WTC11 (cell line): ENCODE data around the gene ATP6AP1. TPM values are rescaled to one million over a fixed set of nuclear protein-coding genes. Genes with fewer than 3 reads are reported as not detected.

Source experiments
- AR ChIP-seq: fragments of 250-450 bp; sonication (Bioruptor Pico); IDR thresholded peaks from 2 replicates; pipeline ENCODE4 v1.9.0; 2021; ENCODE audit warnings: mild to moderate bottlenecking
- ATF3 ChIP-seq: sonication (generic); formaldehyde crosslinking; conservative IDR thresholded peaks from 2 replicates; pipeline ENCODE4 v1.8.1; 2022; ENCODE audit warnings: mild to moderate bottlenecking, missing genetic modification reagents
- CTCF ChIP-seq: fragments of 200-600 bp; IDR thresholded peaks from 2 replicates; pipeline ENCODE4 v1.8.0; 2022; ENCODE audit warnings: antibody characterized with exemption
- ELF4 ChIP-seq: sonication (generic); formaldehyde crosslinking; IDR thresholded peaks from 2 replicates; pipeline ENCODE4 v1.8.1; 2022; ENCODE audit warnings: low read depth, mild to moderate bottlenecking, moderate library complexity, missing genetic modification reagents
- ERG ChIP-seq: fragments of 250-450 bp; sonication (Bioruptor Pico); IDR thresholded peaks from 2 replicates; pipeline ENCODE4 v1.8.0; 2021; ENCODE audit warnings: mild to moderate bottlenecking
- ETV6 ChIP-seq: sonication (generic); formaldehyde crosslinking; IDR thresholded peaks from 2 replicates; pipeline ENCODE4 v1.8.1; 2022; ENCODE audit warnings: mild to moderate bottlenecking, missing genetic modification reagents
- FOXJ3 ChIP-seq: sonication (generic); formaldehyde crosslinking; IDR thresholded peaks from 2 replicates; pipeline ENCODE4 v1.9.0; 2021; ENCODE audit warnings: missing genetic modification reagents, mild to moderate bottlenecking, borderline replicate concordance
- GABPB1 ChIP-seq: sonication (generic); formaldehyde crosslinking; IDR thresholded peaks from 2 replicates; pipeline ENCODE4 v1.8.1; 2023; ENCODE audit warnings: mild to moderate bottlenecking, missing genetic modification reagents
- IRF1 ChIP-seq: sonication (generic); formaldehyde crosslinking; IDR thresholded peaks from 2 replicates; pipeline ENCODE4 v1.8.0; 2023; ENCODE audit warnings: missing genetic modification reagents
- JUN ChIP-seq: sonication (generic); formaldehyde crosslinking; IDR thresholded peaks from 2 replicates; pipeline ENCODE4 v1.8.0; 2023; ENCODE audit warnings: mild to moderate bottlenecking, missing genetic modification reagents
- MYBL2 ChIP-seq: sonication (generic); formaldehyde crosslinking; IDR thresholded peaks from 2 replicates; pipeline ENCODE4 v1.8.1; 2023; ENCODE audit warnings: mild to moderate bottlenecking, moderate library complexity, missing genetic modification reagents
- NR1H2 ChIP-seq: sonication (generic); formaldehyde crosslinking; IDR thresholded peaks from 2 replicates; pipeline ENCODE4 v1.9.0; 2021; ENCODE audit warnings: mild to moderate bottlenecking, moderate library complexity, missing genetic modification reagents
- NR2C2 ChIP-seq: sonication (generic); formaldehyde crosslinking; IDR thresholded peaks from 2 replicates; pipeline ENCODE4 v1.8.0; 2022; ENCODE audit warnings: mild to moderate bottlenecking, missing genetic modification reagents
- PRRX2 ChIP-seq: fragments of 250-450 bp; sonication (Bioruptor Pico); IDR thresholded peaks from 2 replicates; pipeline ENCODE4 v1.8.0; 2021; ENCODE audit warnings: mild to moderate bottlenecking
- RELA ChIP-seq: sonication (generic); formaldehyde crosslinking; IDR thresholded peaks from 2 replicates; pipeline ENCODE4 v1.8.1; 2022; ENCODE audit warnings: missing genetic modification reagents, mild to moderate bottlenecking, borderline replicate concordance
- RORB ChIP-seq: fragments of 250-450 bp; sonication (Bioruptor Pico); IDR thresholded peaks from 2 replicates; pipeline ENCODE4 v1.9.0; 2021; ENCODE audit warnings: mild to moderate bottlenecking
- USF1 ChIP-seq: sonication (generic); formaldehyde crosslinking; IDR thresholded peaks from 2 replicates; pipeline ENCODE4 v1.8.0; 2022; ENCODE audit warnings: mild to moderate bottlenecking, missing genetic modification reagents
- ZBTB21 ChIP-seq: sonication (generic); formaldehyde crosslinking; IDR thresholded peaks from 2 replicates; pipeline ENCODE4 v1.8.1; 2023; ENCODE audit warnings: mild to moderate bottlenecking, missing genetic modification reagents, borderline replicate concordance
- ZBTB43 ChIP-seq: sonication (generic); formaldehyde crosslinking; IDR thresholded peaks from 2 replicates; pipeline ENCODE4 v1.8.1; 2023; ENCODE audit warnings: mild to moderate bottlenecking, missing genetic modification reagents
- ZNF121 ChIP-seq: sonication (generic); formaldehyde crosslinking; IDR thresholded peaks from 2 replicates; pipeline ENCODE4 v1.8.0; 2023; ENCODE audit warnings: missing genetic modification reagents
- ZNF219 ChIP-seq: sonication (generic); formaldehyde crosslinking; IDR thresholded peaks from 2 replicates; pipeline ENCODE4 v1.8.0; 2023; ENCODE audit warnings: missing genetic modification reagents, mild to moderate bottlenecking, borderline replicate concordance
- ZNF416 ChIP-seq: fragments of 250-450 bp; sonication (Bioruptor Pico); IDR thresholded peaks from 2 replicates; pipeline ENCODE4 v1.9.0; 2021; ENCODE audit warnings: mild to moderate bottlenecking, inconsistent platforms
- ZSCAN18 ChIP-seq: fragments of 250-450 bp; sonication (Bioruptor Pico); IDR thresholded peaks from 2 replicates; pipeline ENCODE4 v2.1.2; 2022; ENCODE audit warnings: mild to moderate bottlenecking, moderate library complexity
- total RNA-seq: library from RNA; stranded (reverse); gene quantifications from 3 replicates; pipeline ENCODE4 v1.2.3, GENCODE V29; 2021
- TF ChIP-seq, protein P1 (sequence below): fragments of 250-450 bp; sonication (Bioruptor Pico); IDR thresholded peaks from 2 replicates; pipeline ENCODE4 v1.9.0; 2021; ENCODE audit warnings: mild to moderate bottlenecking, borderline replicate concordance

ATP6AP1 gene
- total RNA-seq, 1 experiment from 2014 or later = 43.9 TPM

DNA sequence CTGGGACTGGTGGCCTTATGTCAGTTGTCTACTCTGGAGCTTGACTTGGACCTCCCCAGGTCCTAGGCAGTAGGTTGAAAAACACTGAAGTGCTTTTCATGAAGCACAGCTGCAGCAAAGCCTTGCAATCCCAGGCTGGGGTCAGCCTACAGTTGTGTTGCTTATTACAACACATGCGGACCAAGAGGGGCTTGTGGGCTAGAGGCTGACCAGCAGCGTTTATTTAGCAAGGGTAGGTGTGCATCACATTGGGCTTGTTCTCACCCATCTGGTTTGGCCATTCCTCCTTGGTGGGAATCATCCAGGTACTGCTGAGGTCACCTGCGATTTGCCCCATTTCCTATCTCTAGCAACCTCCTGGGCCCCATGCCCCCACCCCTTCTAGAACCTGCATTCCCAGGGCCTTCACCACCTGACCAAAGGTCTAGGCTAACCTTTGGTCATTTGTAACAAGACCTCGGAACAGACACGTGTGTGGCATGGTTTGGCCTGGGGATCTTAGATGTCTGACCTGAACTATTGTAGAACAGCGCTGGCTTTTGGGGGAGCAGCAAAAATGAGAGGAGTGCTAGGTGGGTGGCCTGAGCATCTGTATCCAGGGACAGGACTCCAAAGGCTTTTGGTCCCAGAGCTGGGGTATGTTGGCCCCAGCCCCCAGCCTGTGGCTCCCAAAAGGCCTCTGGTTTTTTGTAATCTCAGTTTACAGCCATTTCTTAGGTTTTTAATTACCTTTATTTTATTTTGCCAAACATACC lies 27.3 kb upstream of the ATP6AP1 start (continued):
- TF ChIP-seq ELF4 (CRISPR knock-in tag) (no peak), FOXJ3 (CRISPR knock-in tag) (no peak), AR (CRISPR knock-in tag) (peak; percentile 88), JUN (CRISPR knock-in tag) (no peak), IRF1 (no peak), ZSCAN18 (no peak), MYBL2 (CRISPR knock-in tag) (no peak), NR2C2 (no peak), ZNF219 (CRISPR knock-in tag) (no peak), USF1 (CRISPR knock-in tag) (no peak), ERG (CRISPR knock-in tag) (peak; percentile 91), NR1H2 (CRISPR knock-in tag) (no peak), ZBTB21 (no peak), ATF3 (CRISPR knock-in tag) (0 out of 2 replicates have a peak, but pooled peaks have one; percentile 40), ZBTB43 (CRISPR knock-in tag) (no peak), PRRX2 (CRISPR knock-in tag) (peak; percentile 95), RELA (CRISPR knock-in tag) (no peak), CTCF (no peak), ETV6 (no peak), ZNF121 (CRISPR knock-in tag) (no peak), RORB (CRISPR knock-in tag) (no peak), ZNF416 (CRISPR knock-in tag) (peak; percentile 87), GABPB1 (no peak)
- TF ChIP-seq, protein P1, sequence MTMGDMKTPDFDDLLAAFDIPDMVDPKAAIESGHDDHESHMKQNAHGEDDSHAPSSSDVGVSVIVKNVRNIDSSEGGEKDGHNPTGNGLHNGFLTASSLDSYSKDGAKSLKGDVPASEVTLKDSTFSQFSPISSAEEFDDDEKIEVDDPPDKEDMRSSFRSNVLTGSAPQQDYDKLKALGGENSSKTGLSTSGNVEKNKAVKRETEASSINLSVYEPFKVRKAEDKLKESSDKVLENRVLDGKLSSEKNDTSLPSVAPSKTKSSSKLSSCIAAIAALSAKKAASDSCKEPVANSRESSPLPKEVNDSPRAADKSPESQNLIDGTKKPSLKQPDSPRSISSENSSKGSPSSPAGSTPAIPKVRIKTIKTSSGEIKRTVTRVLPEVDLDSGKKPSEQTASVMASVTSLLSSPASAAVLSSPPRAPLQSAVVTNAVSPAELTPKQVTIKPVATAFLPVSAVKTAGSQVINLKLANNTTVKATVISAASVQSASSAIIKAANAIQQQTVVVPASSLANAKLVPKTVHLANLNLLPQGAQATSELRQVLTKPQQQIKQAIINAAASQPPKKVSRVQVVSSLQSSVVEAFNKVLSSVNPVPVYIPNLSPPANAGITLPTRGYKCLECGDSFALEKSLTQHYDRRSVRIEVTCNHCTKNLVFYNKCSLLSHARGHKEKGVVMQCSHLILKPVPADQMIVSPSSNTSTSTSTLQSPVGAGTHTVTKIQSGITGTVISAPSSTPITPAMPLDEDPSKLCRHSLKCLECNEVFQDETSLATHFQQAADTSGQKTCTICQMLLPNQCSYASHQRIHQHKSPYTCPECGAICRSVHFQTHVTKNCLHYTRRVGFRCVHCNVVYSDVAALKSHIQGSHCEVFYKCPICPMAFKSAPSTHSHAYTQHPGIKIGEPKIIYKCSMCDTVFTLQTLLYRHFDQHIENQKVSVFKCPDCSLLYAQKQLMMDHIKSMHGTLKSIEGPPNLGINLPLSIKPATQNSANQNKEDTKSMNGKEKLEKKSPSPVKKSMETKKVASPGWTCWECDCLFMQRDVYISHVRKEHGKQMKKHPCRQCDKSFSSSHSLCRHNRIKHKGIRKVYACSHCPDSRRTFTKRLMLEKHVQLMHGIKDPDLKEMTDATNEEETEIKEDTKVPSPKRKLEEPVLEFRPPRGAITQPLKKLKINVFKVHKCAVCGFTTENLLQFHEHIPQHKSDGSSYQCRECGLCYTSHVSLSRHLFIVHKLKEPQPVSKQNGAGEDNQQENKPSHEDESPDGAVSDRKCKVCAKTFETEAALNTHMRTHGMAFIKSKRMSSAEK = peak; percentile 91
